Chondrocyte (in vitro differentiated cells): Measurements from ENCODE around the gene RIMS1. TPM values are rescaled to one million over a fixed set of nuclear protein-coding genes. Genes with fewer than 3 reads are reported as not detected.

Experiments used
- DNase-seq: peaks from one replicate; pipeline ENCODE4 v3.0.0; 2021; ENCODE audit warnings: mixed read lengths, low spot score
- H3K27ac Mint-ChIP-seq: one replicate; pipeline ENCODE4 v1.8.0; 2021; ENCODE audit warnings: mild to moderate bottlenecking, moderate library complexity, mixed read lengths; ENCODE audit not compliant: unreplicated experiment
- H3K27me3 Mint-ChIP-seq: 2 replicates; pipeline ENCODE4 v1.8.0; 2021; ENCODE audit warnings: low read depth, mixed read lengths
- H3K36me3 Mint-ChIP-seq: 2 replicates; pipeline ENCODE4 v1.8.0; 2021; ENCODE audit warnings: low read depth, mixed read lengths
- H3K4me1 Mint-ChIP-seq: 2 replicates; pipeline ENCODE4 v1.8.0; 2021; ENCODE audit warnings: low read depth, mild to moderate bottlenecking, mixed read lengths
- H3K4me3 Mint-ChIP-seq: one replicate; pipeline ENCODE4 v1.8.0; 2021; ENCODE audit warnings: mild to moderate bottlenecking, moderate library complexity, mixed read lengths; ENCODE audit not compliant: unreplicated experiment
- H3K9me3 Mint-ChIP-seq: 2 replicates; pipeline ENCODE4 v1.8.0; 2021; ENCODE audit warnings: low read depth, mixed read lengths
- total RNA-seq: library from RNA; stranded (reverse); gene quantifications from 3 replicates; pipeline ENCODE4 v1.2.1, GENCODE V29; 2021
- TF ChIP-seq, protein P1 (sequence below): fragments of 200-600 bp; sonication (generic); IDR thresholded peaks from 2 replicates; pipeline ENCODE4 v1.5.0; 2021; ENCODE audit warnings: antibody characterized with exemption, mild to moderate bottlenecking, moderate library complexity

Gene RIMS1
- total RNA-seq, 1 donor from 2014 or later: 6.6 TPM

DNA sequence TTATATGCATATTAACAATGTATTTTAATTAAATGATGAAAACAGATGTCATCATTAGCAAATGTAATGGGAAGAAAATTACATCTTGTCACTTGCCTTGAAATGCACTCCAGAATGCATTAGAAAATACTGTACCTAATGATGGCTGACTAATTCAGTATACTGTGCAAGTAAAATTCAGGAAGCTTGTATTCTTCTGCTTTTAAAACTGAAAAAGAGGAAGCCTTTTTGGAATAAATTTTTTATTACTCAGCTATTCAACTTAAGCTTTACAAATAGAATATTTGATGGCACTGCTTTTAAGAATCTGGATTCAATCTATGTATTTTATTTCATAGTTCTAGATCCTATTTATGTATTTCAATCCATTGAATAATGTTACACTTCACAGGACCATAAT is 195.5 kb downstream of the RIMS1 start:
- Mint-ChIP-seq H3K27ac (no peak overlapping the region), H3K36me3 (no peaks in the 10 kb centered on the region), H3K9me3 (no peaks in the 10 kb centered on the region), H3K27me3 (peaks cover 44% of the 10 kb centered on the region), H3K4me3 (no peak overlapping the region), H3K4me1 (no peaks in the 10 kb centered on the region)
- DNase-seq: no peak
- TF ChIP-seq, protein P1, sequence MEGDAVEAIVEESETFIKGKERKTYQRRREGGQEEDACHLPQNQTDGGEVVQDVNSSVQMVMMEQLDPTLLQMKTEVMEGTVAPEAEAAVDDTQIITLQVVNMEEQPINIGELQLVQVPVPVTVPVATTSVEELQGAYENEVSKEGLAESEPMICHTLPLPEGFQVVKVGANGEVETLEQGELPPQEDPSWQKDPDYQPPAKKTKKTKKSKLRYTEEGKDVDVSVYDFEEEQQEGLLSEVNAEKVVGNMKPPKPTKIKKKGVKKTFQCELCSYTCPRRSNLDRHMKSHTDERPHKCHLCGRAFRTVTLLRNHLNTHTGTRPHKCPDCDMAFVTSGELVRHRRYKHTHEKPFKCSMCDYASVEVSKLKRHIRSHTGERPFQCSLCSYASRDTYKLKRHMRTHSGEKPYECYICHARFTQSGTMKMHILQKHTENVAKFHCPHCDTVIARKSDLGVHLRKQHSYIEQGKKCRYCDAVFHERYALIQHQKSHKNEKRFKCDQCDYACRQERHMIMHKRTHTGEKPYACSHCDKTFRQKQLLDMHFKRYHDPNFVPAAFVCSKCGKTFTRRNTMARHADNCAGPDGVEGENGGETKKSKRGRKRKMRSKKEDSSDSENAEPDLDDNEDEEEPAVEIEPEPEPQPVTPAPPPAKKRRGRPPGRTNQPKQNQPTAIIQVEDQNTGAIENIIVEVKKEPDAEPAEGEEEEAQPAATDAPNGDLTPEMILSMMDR: no peak

- H3K4me1 Mint-ChIP-seq: no peaks in the 10 kb centered on the region
- no peaks in the 10 kb centered on the region for H3K9me3 Mint-ChIP-seq
- TF ChIP-seq, protein P1: no peak
- H3K4me3 Mint-ChIP-seq: no peak overlapping the region
- no peak overlapping the region for H3K27ac Mint-ChIP-seq
- peaks cover 47% of the 10 kb centered on the region for H3K27me3 Mint-ChIP-seq
- no peak for DNase-seq
- no peaks in the 10 kb centered on the region for H3K36me3 Mint-ChIP-seq
Measured at GRCh38 chr6:72083976-72084375, 197.6 kb downstream of the RIMS1 start.

DNA sequence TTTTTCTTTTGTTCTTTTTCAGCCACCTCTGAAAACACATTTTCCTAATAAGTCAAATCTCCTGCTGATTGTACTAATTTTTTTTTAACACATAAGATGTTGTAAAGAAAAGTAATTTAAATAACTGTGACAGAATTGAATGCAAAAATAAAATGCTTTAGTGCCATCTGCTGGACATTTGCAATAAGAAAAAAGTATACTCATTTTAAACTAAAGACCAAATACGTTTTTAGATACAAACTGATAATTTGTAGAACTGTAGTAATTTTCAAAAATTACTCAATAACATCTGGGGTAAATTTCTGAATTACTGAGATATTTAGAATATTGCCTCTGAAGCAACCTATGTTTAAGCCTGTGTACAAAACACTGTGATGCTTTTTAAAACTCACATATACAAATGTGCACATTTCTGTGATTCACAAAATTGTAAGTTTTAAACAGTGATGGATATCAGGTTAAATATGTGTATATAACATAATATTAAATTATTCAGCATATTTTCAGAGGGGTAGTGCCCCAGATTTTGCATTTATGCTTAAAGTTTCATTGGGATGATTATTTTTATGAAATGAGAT is 198.7 kb downstream of the RIMS1 start:
- no peaks in the 10 kb centered on the region for H3K36me3 Mint-ChIP-seq
- H3K9me3 Mint-ChIP-seq: no peaks in the 10 kb centered on the region
- H3K4me1 Mint-ChIP-seq: no peaks in the 10 kb centered on the region
- H3K4me3 Mint-ChIP-seq: no peak overlapping the region
- H3K27me3 Mint-ChIP-seq: peaks cover 45% of the 10 kb centered on the region
- H3K27ac Mint-ChIP-seq: no peak overlapping the region
- no peak for DNase-seq
- TF ChIP-seq, protein P1: peak; percentile 94

DNA sequence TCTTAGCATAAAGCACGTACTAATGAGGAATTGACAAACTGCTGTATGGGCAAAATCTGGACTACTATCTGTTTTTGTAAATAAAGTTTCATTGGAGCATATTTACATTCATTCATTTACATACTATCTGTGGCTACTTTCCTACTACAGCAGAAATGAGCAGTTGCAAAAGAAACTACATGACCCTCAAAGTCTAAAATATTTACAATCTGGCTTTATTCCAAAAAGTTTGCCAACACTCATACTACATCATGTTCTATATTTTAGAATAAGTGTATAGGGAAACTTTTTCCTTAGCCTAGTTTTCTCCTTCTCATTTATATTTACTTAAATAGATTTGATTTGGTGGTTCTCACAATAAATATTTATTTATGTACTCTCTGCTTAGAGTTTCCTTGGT is 208.2 kb downstream of the RIMS1 start:
- DNase-seq: no peak
- no peak overlapping the region for H3K4me3 Mint-ChIP-seq
- no peaks in the 10 kb centered on the region for H3K4me1 Mint-ChIP-seq
- TF ChIP-seq, protein P1: no peak
- H3K27me3 Mint-ChIP-seq: peaks cover 20% of the 10 kb centered on the region
- H3K36me3 Mint-ChIP-seq: no peaks in the 10 kb centered on the region
- H3K9me3 Mint-ChIP-seq: no peaks in the 10 kb centered on the region
- no peak overlapping the region for H3K27ac Mint-ChIP-seq

GRCh38 chr6:72102561-72102960 is 216.2 kb downstream of the RIMS1 start:
- H3K4me3 Mint-ChIP-seq: no peak overlapping the region
- peaks cover 4% of the 10 kb centered on the region for H3K27me3 Mint-ChIP-seq
- TF ChIP-seq, protein P1: no peak
- H3K27ac Mint-ChIP-seq: no peak overlapping the region
- no peak for DNase-seq
- peaks cover 4% of the 10 kb centered on the region for H3K4me1 Mint-ChIP-seq
- no peaks in the 10 kb centered on the region for H3K9me3 Mint-ChIP-seq
- no peaks in the 10 kb centered on the region for H3K36me3 Mint-ChIP-seq
